Fibroblast of mammary gland (primary cell): ENCODE measurements around the gene CHCHD2.

ENCODE experiments used
- DNase-seq: peaks from one replicate; pipeline ENCODE4 v3.0.0-alpha.2; 2010; ENCODE audit warnings: low read depth
- H3K4me3 ChIP-seq: 2 replicates; pipeline ENCODE4 v1.5.1; 2011; ENCODE audit warnings: low read depth, mild to moderate bottlenecking, low read length, moderate library complexity; ENCODE audit not compliant: control insufficient read depth
- TF ChIP-seq, protein P1 (sequence below): conservative IDR thresholded peaks from 2 replicates; pipeline ENCODE4 v1.5.1; 2011; ENCODE audit warnings: low read depth, low read length, inconsistent platforms; ENCODE audit not compliant: control insufficient read depth, insufficient read depth

Gene CHCHD2

DNA sequence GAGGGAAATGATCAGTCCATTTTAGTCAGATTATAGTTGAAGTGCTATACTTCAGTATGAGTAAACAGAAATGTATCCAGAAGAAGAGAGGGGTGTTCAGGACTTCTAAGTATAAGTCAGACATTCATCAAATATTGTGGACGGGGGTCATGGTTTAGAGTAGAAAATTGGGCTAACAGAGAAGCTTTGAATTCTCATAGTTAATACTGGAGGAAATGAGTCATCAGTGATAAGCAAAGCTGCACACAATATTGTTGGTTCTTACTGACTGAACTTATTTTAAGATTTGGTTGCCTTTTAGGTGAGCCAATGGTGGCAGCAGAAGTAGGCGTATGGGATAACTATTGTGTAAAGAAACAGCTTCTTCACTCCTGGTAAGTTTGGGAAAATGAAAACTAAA is 43.9 kb downstream of the CHCHD2 start:
- H3K4me3 ChIP-seq: no peak overlapping the region
- peak; percentile 53 for DNase-seq
- TF ChIP-seq, protein P1, sequence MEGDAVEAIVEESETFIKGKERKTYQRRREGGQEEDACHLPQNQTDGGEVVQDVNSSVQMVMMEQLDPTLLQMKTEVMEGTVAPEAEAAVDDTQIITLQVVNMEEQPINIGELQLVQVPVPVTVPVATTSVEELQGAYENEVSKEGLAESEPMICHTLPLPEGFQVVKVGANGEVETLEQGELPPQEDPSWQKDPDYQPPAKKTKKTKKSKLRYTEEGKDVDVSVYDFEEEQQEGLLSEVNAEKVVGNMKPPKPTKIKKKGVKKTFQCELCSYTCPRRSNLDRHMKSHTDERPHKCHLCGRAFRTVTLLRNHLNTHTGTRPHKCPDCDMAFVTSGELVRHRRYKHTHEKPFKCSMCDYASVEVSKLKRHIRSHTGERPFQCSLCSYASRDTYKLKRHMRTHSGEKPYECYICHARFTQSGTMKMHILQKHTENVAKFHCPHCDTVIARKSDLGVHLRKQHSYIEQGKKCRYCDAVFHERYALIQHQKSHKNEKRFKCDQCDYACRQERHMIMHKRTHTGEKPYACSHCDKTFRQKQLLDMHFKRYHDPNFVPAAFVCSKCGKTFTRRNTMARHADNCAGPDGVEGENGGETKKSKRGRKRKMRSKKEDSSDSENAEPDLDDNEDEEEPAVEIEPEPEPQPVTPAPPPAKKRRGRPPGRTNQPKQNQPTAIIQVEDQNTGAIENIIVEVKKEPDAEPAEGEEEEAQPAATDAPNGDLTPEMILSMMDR: no peak

DNA sequence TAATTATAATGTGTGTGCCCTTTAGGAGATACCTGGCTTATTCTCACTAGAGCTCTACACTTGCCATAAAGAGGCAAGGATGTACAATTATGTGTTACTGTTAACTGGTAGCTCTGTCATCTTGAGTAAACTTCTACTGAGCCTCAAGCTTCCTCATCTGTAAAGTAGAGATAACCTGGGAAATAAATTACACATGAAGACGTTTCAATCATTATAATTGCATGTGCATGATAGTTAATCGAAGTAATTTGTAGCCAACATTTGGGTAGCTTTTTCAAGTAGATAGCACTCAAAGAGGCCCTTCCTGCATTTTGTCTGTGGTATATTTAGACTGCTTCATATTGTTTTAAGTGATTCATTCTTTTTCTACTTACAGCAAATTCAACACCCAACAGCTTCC is 52.3 kb downstream of the CHCHD2 start:
- H3K4me3 ChIP-seq: no peak overlapping the region
- TF ChIP-seq, protein P1: no peak
- no peak for DNase-seq

DNA sequence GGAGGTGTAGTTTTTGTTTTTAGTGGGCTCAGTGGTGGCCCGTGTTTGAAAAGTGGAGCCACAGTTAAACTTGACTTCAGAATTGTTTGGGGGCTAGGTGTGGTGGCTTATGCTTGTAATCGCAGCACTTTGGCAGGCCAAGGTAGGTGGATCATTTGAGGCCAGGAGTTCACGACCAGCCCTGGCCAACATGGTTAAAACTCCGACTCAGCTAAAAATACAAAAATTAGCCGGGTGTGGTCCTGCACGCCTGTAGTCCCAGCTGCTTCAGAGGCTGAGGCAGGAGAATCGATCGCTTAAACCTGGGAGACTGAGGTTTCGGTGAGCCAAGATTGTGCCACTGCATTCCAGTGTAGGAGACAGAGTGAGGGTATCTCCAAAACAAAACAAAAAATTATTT is 52.9 kb downstream of the CHCHD2 start:
- DNase-seq: no peak
- TF ChIP-seq, protein P1: no peak
- H3K4me3 ChIP-seq: no peak overlapping the region
